Esophagus squamous epithelium (tissue), 5 donors: ENCODE data around the gene ITCH. TPM values are rescaled to one million over a fixed set of nuclear protein-coding genes. Genes with fewer than 3 reads are reported as not detected.

Experiments
- DNase-seq: peaks from one replicate; lab custom pipeline; 2025; lab: John Stamatoyannopoulos, UW
- H3K27ac ChIP-seq, 4 donors: fragments of 200-600 bp; sonication (generic); one replicate each; pipeline ENCODE4 v1.5.1; 2016 to 2019; ENCODE audit warnings: mild to moderate bottlenecking in 1 of 4
- H3K27me3 ChIP-seq, 4 donors: fragments of 200-600 bp; sonication (generic); 1 replicate in 3 of 4; 2 replicates in 1 of 4; pipeline versions ENCODE4 v1.5.1 to v1.6.0; 2017 to 2021; ENCODE audit warnings: antibody characterized with exemption in 1 of 4
- H3K36me3 ChIP-seq, 3 donors: fragments of 200-600 bp; sonication (generic); one replicate each; pipeline ENCODE4 v1.5.1; 2016 to 2019
- H3K4me1 ChIP-seq, 3 donors: fragments of 200-600 bp; sonication (generic); one replicate each; pipeline ENCODE4 v1.5.1; 2017 to 2019
- H3K4me3 ChIP-seq, 4 donors: fragments of 200-600 bp; sonication (generic); 1 replicate in 3 of 4; 2 replicates in 1 of 4; pipeline ENCODE4 v1.5.1; 2016 to 2019; ENCODE audit warnings: mild to moderate bottlenecking in 2 of 4, moderate library complexity in 1 of 4
- H3K9me3 ChIP-seq, 3 donors: fragments of 200-600 bp; sonication (generic); one replicate each; pipeline ENCODE4 v1.5.1; 2016 to 2019
- CTCF ChIP-seq, 6 experiments: fragments of 450-650 bp in 4 of 6; fragments of 200-600 bp in 2 of 6; sonication (generic) in 2 of 6; IDR thresholded peaks; one replicate each; pipeline ENCODE4 v1.5.1; 2016 to 2019; ENCODE audit warnings: antibody characterized with exemption in 6 of 6, mild to moderate bottlenecking in 4 of 6, moderate library complexity in 4 of 6
- POLR2A ChIP-seq, 4 donors: fragments of 450-650 bp; IDR thresholded peaks; one replicate each; pipeline ENCODE4 v1.6.1; 2017; ENCODE audit warnings: antibody characterized with exemption in 4 of 4, mild to moderate bottlenecking in 4 of 4, moderate library complexity in 3 of 4
- WGBS, 2 donors: methylation state at CpG; one replicate each; pipeline ENCODE4 v1.1.5; 2018; 5-methylcytosine and 5-hydroxymethylcytosine counted together
- intact Hi-C: fragments of 100-400 bp; cut with DNase I; formaldehyde crosslinking; loops from one replicate; pipeline ENCODE4 v1.15.0; 2022
- small RNA-seq, 4 donors: library from RNA; depleted of rRNA; stranded (forward); fragments of <200 nt; gene quantifications; one replicate each; pipeline ENCODE3, GENCODE V24; 2016
- total RNA-seq, 4 donors: library from RNA; depleted of rRNA; stranded (reverse); fragments of >200 nt; gene quantifications; one replicate each; pipeline ENCODE4 v1.1.0, GENCODE V29; 2016
- donor health status: DM: yes; HTN: yes; CAD: no.

ITCH gene
- total RNA-seq, 4 donors from 2014 or later, result 45.9 to 67.9 (median 54.5) TPM

- intact Hi-C loops, result no loop called here
- 67 to 88% methylated on average over 1 of the region's 7 CpGs for WGBS, 2 donors
- H3K36me3 ChIP-seq, result peaks cover 0 to 6% (median 0%) of the 10 kb centered on the region in 3 donors
- no peaks in the 10 kb centered on the region for H3K9me3 ChIP-seq
- no peak for TF ChIP-seq CTCF (IDR thresholded peaks at IDR 0.05)
- TF ChIP-seq POLR2A (IDR thresholded peaks at IDR 0.05), result no peak
- no peaks in the 10 kb centered on the region for H3K27me3 ChIP-seq
- H3K4me3 ChIP-seq, result no peak overlapping the region
- peaks cover 6 to 34% (median 12%) of the 10 kb centered on the region in 3 donors for H3K4me1 ChIP-seq
- peak overlapping the region in 1 of 4 donors; percentile 86 for H3K27ac ChIP-seq
- DNase-seq, result no peak
Observed at GRCh38 chr20:34560614-34561013, 197.5 kb downstream of the ITCH start.

Small RNA genes lying within 50 kb of the gene (small RNA-seq; reads per million reads assigned to genes)
- gene AL356299.1 (0 reads per million in 4 donors), gene MIR644A (0 reads per million in 4 donors), gene RF00019 (0 reads per million in 4 donors)

Other genes starting within 250 kb of the ITCH start
- gene ASIP, start 121.8 kb upstream of the ITCH start, total RNA-seq, result not detected
- 100 to 1,000 TPM in 3 of 4 donors, 10 to 100 TPM in 1; 99.0 to 146 (median 137) TPM for gene AHCY, start 59.9 kb upstream of the ITCH start, total RNA-seq
- gene DYNLRB1, start 153.1 kb downstream of the ITCH start, total RNA-seq, result 100 to 1,000 TPM in 2 of 4 donors, 10 to 100 TPM in 2; 77.9 to 108 (median 97.2) TPM
- 10 to 100 TPM in 3 of 4 donors, 1 to 10 TPM in 1; 7.5 to 24.6 (median 19.4) TPM for gene MAP1LC3A, start 195.4 kb downstream of the ITCH start, total RNA-seq